HG03442 (cell line): ENCODE results near the gene LLCFC1.

Source experiments
- ATAC-seq: cut with Tn5 transposase; IDR thresholded peaks from one replicate; pipeline ENCODE4 v1.9.1; 2021; ENCODE audit warnings: mild to moderate bottlenecking, moderate library complexity; ENCODE audit not compliant: unreplicated experiment

LLCFC1 gene

GRCh38 chr7:142910031-142910433, 29.3 kb upstream of the LLCFC1 start:
- ATAC-seq = no peak

GRCh38 chr7:142910481-142910880, 28.8 kb upstream of the LLCFC1 start:
- ATAC-seq = no peak

DNA sequence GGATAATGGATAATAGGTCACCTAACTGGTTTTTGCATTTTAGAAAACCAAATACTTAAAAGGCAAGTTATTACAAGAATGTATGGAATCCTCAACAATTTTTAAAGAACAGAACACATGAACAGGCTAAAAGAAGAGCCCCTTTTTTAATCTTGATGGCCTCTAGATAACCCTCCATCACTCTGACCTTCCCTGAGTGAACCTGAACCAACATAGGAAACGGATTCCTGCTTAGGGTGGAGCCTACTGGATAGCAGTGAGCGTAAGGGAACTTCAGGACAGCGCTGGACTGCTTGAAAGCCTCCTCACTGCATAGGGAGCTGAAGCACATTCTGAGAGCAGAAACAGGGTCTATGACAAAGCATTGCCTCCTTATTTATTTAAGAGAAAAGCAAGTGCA, 26.2 kb upstream of the LLCFC1 start:
- no peak for ATAC-seq

GRCh38 chr7:142913566-142913965, 25.7 kb upstream of the LLCFC1 start:
- no peak for ATAC-seq

DNA sequence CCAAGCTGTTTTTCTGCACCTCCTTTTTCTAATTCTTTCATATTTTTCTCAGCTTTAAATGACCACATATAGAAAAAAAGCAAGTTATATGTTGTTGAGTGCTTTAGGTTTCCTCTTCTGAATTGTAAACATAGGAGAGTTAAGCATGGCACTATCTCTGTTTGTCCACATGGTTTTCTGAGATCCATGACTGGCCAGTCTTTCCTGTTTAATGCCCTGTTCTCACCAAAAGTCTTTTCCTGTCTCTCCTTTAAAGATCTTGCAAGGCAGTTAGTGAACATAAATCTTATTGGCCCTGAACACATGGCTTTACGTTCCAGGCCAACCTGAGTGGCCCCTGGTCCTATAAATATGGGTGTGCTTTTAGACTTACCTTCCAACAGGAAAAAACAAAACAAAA, 25.2 kb upstream of the LLCFC1 start:
- no peak for ATAC-seq

DNA sequence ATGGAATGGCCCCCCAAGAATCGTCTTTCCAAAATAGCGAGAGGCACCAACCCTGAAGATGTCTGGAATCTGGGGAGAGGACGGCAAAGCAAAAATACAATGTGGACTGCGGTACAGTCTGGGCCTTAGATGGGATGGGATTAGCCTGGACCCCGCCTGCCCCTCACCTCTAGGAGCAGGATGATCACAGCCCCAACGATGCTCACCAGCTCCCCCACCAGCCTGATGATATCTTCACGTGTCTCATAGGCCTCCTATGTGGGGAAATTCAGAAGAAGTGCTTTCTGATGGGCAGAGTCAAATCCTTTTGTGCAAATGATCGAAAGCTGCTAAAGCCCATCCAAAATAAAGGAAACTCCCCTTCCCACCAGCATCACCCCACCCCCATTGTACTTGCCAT, 24.0 kb upstream of the LLCFC1 start:
- ATAC-seq = no peak

DNA sequence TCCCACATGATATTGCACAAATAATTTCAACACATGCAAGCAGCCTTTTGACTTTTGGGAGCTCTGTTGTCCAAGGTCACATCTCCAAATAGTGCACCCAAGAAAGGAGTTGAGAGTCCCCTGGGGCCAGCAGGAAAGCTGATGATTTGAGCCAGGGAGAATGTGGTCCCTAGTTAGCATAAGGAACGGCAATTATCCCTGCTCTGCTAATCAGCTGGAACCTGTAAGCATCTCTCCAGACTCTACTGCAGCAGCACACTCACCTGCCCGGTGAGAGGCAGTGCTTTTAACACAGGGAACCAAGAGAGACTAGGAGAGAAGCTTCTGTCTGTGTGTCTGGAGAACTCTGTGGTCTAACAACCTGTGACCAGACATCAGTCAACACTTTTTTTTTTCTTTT, 22.8 kb upstream of the LLCFC1 start:
- ATAC-seq = no peak

DNA sequence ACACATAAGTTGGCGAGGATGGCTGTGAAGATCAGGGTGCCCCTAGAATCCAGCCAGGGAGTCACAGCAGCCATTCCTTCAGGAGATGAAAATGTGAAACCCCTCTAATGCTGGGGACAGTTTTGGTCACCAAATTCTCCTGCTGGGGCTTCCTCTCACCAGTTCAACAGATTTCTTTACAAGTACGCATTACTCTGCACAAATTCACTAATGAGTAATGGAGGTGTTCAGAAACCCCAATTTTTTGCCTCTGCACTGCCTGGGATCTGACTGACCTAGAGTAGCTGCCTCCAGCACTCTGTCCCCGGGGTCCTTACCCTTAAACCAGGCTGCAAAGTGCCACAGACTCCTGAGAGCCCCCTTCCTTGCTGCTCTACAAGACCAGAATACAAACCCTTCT, 21.8 kb upstream of the LLCFC1 start:
- ATAC-seq = no peak

DNA sequence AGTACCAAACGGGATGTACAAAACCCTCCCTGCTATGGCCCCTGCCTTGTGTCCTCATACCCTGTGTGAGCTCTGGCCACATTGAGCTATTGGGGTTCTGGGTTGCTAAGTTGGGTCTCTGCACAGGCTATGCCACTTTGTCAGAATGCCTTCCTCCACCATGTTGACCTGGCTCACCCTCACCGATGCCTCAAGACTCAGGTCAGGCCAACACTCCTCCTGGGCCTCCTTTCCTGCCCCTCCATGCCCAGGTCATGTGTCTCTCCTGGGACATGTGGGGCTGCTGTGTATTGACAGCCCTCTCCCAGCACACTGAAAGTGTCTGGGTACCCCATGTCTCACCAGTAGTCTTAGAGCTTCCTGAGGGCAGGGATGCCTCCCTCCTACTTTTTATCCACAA, 20.4 kb upstream of the LLCFC1 start:
- no peak for ATAC-seq

GRCh38 chr7:142919656-142920055, 19.6 kb upstream of the LLCFC1 start:
- no peak for ATAC-seq

DNA sequence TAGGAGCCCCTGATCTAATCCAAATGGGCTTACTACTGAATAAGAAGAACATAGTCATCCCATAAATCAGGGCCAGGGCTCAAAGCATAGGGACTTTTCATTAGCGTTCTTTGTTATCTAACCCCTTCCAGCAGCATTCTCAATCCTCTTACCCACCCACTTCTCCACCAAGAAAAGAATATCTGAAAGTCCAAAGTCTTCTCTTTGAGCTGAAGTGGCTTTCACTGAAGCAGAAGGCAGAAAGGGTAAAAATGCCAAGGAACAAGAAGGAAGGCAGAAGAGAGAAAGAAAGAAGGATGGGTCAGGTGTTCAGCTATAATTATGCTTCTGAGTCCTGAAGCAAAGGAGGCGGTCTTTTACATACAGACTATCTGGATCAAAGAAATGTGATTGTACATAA, 15.9 kb upstream of the LLCFC1 start:
- no peak for ATAC-seq

- no peak for ATAC-seq
Measured at GRCh38 chr7:142925413-142925812, 13.9 kb upstream of the LLCFC1 start.

DNA sequence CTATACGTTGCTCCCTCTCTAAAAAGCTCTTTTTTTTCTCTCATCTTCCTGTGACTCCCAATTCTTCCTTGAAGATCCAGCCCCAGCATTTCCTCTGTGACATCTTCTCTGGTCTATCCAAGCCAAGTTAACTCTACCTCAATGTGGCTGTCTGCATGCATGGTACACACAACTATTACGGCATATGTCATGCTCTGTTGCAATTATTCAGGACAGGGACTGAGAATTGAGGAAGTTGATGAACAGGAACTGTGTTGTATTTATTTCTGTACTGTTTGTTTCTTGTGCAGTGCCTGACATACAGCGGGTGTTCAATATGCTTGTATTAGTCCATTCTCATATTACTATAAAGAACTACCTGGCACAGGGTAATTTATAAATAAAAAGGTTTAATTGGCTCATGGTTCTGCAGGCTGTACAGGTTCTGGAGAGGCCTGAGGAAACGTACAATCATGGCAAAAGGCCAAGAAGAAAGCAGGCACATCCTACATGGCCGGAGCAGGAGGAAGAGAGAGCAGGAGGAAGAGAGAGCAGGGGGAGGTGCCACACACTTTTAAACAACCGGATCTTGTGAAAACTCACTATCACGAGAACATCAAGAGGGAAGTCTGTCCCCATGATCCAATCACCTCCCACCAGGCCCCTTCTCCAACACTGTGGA, 12.1 kb upstream of the LLCFC1 start:
- no peak for ATAC-seq

DNA sequence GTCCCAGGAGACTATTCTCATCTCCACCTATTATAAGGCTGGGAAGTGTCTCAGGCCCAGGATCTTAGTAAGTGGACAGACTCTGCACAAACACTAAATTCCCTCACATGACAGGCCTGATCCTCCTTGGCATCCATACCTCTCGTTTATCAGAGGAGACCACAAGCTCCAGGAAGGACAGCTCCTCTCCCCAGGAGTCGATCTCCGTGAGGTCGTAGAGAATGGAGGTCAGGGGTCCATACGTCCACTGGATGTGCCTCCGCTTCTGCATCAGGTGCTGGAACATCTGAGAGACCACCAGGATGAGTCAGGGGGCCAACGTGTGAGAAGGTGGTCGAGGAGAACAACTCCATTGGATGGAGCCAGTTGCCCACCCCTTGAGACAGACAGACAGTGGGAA, 11.3 kb upstream of the LLCFC1 start:
- ATAC-seq = no peak

DNA sequence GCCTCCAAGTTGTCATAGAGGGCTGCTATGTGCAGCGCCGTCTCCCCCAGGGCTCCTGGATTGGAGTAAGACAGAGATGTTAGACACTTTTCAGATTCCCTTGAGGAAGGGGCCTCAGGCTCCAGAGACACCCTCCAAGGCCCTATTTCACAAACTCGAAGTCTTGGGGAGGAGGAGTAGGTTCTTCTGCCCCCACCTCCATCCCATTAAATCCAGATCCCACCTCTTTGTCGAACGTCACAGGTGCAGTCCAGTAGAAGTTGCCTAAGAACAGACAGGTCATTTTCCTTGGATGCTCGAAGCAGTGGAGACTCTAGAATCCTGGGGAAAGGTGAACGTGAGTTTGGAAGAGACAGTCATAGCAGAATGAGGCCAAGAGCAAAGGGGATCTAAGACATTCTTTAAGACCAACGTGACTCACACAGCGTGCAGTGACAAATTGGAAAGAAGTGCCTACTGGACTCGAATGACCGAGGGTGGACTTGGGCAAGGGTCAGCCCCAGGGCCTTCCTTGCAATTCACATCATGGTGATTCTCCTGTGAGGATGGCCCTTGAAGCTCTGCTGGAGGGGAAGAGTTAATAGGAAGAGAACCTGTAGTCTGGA, 9.1 kb upstream of the LLCFC1 start:
- ATAC-seq = no peak

DNA sequence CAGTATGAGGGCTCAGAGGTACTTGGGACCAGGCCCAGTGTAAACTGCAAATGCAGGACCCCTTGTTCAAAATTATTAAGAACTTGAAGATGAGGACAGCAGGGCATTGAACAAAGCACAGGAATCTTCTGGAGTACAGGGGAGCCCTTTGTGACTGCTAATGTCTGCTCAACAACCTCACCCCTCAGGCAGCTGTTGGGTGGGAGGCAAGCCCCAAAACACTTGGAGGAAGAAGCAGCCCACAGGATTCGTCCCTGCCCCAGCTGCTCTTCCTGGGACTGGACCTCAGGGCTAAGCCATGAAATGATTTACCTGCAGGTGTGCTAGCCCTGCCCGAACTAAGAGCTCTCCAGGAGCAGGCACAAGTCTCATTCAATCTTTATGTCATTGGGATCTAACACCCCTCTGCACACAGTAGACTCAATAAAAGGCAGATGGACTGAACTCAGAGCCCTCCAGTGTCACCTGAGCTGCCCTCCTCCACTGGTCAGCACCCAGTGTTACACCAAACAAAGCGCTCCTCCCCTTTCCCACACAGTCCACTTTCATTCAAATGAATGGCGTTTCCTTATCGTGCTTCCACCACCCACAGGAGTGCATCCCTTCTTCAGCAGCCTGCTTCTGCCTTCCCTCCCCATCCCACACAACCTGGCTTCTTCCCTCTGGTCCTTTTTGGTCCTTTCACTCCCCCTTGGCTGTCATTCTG, 6.7 kb upstream of the LLCFC1 start:
- no peak for ATAC-seq

DNA sequence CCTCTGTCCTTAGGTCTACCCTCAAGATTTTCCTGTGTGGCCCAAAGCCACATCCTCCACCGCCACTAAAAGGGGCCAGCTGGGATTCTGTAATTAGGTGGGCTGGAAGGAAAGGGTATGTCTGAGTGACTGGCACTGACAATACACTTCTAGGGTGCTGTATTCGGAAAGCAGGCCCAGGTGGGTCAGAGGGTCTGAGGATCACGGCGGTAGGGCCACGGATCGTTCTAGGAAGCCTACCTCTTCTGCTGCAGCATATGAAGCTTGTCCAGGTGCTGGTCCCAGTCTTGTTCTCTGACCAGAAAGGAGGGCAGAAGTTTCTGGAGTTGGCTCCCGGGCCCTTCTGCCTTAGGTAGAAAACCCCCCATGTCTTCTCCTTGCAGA, 6.2 kb upstream of the LLCFC1 start:
- ATAC-seq = no peak

- no peak for ATAC-seq
Measured at GRCh38 chr7:142933624-142934023, 5.7 kb upstream of the LLCFC1 start, which contains the start of gene TRPV5. Gene TRPV5 (minus strand): TSS chr7:142933746. CDS start chr7:142933459, 287 bp downstream.

GRCh38 chr7:142934056-142934455, 5.2 kb upstream of the LLCFC1 start:
- ATAC-seq = no peak

DNA sequence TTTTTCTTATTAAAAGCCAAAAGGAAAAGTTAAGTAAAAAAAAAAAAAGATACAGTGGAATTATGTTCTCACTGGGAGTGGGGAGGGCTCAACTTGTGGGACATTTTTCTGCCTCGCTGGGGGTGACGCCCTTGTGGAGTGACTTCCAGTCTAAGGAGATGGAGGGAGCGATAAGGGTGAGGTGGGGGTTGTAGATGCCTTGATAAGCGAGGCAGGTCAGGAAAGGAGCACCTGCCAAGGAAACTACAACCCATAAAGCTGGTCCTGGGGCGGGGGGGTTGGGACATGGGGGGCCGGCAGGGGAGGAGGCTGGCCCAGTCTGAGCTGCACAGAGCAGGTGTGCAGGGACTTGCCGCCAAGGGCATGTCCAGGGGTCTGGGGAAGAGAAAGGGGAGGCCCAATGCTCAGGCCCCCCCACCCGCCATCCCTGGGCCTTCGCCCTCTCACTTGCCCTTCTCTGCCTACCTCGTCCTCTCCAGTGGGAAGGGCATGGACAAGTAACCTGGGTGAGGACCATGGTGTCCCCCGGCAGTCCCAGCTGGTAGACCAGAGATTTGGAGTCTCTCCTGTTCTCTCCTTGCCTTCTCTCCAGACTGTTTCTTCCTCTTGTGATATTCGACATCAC, 3.2 kb upstream of the LLCFC1 start:
- no peak for ATAC-seq

DNA sequence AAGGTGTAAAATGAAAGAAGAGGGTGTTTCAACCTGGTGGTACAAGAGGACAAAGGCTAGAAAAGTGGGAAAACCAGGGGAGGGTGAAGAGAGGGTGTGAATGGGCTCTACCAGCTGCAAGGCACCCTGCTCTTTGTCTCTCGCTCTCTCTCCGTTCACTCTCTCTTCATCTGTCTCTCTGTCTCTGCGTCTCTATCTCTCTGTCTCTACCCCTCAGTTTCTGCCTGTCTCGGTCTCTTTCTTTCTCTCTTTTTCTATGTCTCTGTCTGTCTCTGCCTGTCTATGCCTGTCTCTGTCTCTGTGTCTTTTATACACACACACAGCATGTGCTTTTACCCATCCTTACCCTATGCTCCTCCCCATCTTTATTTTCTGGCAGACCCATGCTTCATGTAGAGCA, 673 bp upstream of the LLCFC1 start:
- no peak for ATAC-seq

GRCh38 chr7:142940966-142941535, 1.8 kb downstream of the LLCFC1 start:
- ATAC-seq = no peak
